ENCODE data around the gene CCDC93.
"Not testable (repeated sequence)": the region's sequence is repeated elsewhere in the genome, so short reads cannot be mapped to it uniquely, and the experiment has no call there.

Gene CCDC93

GRCh38 chr2:118045286-118045685 is 31.4 kb upstream of the CCDC93 start:
- FAIRE-seq (no peak), DNase-seq (ENCODE audit: low spot score) (no peak)

DNA sequence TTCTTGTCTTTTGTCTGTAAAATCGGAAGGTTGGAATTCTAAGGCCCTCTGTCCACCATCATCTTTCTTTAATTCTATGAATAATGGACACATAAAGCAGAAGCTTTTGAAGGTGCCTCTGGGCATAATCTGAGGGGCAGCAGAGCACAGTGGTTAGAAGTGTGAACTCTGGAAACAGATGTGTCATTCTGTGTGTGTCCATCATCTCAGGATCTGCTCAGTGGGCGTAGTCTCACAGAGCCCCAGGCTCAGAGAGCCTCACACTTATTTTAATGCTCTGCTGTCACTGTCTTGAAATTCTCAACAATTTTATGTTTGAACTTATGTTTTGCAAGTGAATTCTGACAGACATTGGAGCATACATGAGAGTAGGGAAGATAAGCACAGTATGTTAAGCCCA is 31.0 kb upstream of the CCDC93 start:
- DNase-seq (ENCODE audit: low spot score): no peak
- no peak for FAIRE-seq

DNA sequence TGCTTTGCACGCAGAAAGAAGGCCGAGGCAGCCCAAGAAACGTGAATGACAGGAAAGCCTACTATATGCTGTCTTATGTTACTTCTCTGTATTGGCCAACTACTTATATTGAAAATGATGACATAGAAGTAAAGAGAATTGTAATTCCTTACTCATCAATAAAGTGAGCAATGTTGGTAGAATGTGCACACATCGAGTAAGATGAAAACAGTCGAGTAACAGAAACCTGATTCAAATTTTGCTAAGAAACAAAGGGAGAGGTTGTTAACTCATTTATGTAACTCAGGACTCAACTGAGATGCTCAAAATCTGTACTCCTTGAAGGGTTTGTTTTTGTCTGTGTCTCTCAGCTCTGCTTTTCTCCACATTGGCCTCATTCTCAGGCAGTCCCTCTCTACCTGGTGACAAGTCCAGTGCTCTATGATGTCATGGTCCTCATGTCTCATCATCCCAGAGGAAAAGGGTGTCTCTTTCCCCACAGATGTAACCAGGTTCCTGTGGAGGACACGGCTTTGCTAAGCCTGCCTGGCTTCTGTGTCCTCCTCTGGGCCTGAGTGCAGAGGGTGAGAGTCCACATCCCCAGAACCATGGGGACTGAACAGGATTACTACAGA is 30.3 kb upstream of the CCDC93 start:
- FAIRE-seq (no peak), DNase-seq (ENCODE audit: low spot score) (no peak)

GRCh38 chr2:118040891-118041290 is 27.0 kb upstream of the CCDC93 start:
- DNase-seq (ENCODE audit: low spot score) (no peak), FAIRE-seq (no peak)

DNA sequence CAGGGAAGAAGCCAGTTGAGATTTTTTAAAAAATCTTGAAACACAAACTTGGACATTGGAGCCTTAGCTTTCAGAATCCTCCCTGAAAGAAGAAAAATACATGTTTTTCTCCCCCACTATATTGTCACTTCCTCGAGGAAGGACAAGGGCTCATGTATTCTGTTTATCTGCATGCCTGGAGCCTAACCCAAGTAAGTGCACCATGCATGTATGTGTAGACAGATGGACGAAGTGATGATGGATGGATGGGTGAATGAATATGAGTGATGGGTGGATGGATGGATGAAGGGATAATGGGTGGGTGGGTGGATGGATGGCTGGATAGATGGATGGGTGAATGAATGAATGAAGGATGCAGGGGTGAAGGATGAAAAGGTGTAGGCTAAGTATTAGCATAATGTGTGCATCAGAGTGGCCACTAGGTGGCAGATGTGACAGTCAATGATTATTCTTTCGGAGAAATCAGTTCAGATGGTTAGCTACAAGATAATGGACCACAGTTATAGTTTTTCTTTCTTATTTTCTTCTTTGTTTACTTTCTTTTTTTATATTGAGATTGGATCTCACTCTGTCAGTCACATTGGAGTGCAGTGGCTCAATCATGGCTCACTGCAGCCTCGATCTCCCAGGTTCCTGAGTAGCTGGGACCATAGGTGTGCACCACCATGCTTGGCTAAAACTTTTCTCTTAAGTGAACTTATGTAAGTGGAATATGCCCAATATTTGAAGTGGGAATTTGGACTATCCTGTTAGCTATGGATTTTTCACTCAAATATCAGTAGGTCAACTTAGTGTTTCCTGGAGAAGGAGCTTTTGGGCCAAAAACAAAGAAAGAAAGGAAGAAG is 18.5 kb upstream of the CCDC93 start:
- DNase-seq (ENCODE audit: low spot score) (peak; percentile 52), FAIRE-seq (peak; percentile 99)

GRCh38 chr2:118031566-118031965 is 17.7 kb upstream of the CCDC93 start:
- no peak for DNase-seq (ENCODE audit: low spot score)
- no peak for FAIRE-seq

GRCh38 chr2:118029025-118029424 is 15.2 kb upstream of the CCDC93 start:
- DNase-seq (ENCODE audit: low spot score) (no peak), FAIRE-seq (no peak)

DNA sequence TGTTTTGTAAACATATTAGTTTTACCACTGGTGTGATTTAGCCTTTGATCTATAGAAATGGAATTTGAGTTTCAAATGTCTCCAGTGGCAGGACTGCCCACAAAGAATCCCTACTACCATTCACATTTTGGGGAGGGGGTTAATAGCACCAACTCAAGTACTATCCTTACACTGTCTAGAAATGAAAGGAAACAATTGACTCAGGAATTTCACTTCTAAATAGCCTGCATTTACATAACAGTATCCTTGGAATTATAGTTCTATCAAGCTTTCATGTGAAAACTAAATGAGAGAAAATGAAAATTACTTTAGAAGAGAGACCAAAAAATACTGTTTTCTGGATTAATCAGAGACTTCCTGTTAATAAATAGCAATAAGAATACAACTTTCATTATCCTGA is 7.5 kb upstream of the CCDC93 start:
- FAIRE-seq: no peak
- DNase-seq (ENCODE audit: low spot score): no peak

- DNase-seq (ENCODE audit: low spot score) (no peak), FAIRE-seq (no peak)
These were observed 6.0 kb upstream of the CCDC93 start for GRCh38 chr2:118019821-118020220.

GRCh38 chr2:118016911-118017310 is 3.0 kb upstream of the CCDC93 start:
- FAIRE-seq (no peak), DNase-seq (ENCODE audit: low spot score) (no peak)

GRCh38 chr2:118015761-118016160 is 1.9 kb upstream of the CCDC93 start:
- DNase-seq (ENCODE audit: low spot score); FAIRE-seq: not testable (repeated sequence)

DNA sequence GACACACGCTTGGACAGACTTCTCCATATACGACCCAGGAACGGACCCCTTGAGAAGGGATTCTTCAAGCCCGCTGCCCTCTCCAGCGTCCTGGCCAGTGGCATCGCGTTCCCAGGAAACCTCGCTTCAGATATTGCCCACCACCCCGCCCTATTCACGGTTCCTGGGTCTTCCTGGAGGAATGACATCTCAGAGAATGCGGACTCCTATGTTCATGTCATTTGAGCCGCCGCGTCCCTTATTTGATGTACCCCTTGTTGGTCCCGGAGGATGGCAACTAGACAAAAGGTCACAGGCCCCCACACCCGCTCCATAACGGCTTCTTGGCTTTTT is 588 bp upstream of the CCDC93 start:
- DNase-seq (ENCODE audit: low spot score) (peak; percentile 57), FAIRE-seq (no peak)

DNA sequence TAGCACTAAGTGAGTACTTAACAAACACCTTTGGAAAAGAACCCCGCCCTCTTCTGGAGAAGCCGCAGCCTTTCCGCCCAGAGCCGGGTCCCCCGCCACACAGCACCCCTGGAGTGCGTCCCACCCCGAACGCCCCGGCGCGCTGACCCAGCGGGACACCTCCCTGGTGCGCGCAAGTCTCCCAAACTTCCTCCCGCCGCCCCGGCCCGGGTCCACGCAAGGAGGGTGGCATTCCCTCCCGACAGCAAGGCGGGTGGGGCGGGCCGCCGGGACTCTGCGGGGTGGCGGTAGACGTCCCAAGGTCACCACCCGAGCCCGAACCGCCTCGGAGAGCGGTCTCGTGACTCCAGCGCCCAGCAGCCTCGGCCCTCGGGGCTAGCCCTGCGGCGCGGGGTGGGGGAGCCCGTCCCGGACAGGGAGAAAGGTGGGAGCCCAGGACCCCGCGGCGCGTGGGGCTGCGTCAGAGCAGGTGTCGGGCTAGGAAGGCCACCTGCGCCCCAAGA is 598 bp downstream of the CCDC93 start:
- FAIRE-seq: no peak
- peak; percentile 63 for DNase-seq (ENCODE audit: low spot score)

- no peak for DNase-seq (ENCODE audit: low spot score)
- peak; percentile 23 for FAIRE-seq
These were observed 1.1 kb downstream of the CCDC93 start for GRCh38 chr2:118012778-118013177.

DNA sequence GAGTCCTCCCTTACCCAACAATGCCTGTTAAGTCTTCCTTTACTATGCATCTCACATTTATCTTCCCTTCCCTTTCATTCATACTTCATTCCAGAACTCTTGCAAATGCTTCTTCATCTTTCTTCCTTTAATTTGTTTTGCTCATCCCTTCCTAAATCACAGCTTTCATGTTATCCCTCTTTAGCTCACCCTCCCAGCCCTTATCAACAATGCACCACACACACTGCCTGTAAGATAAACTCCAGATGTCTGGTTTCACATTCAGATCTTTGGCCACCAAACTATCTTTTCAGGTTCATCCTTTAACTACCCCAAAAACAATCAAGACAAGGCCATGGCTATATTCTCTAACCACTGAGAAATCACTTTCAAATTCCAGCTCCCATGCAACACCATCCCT is 3.4 kb downstream of the CCDC93 start:
- no peak for FAIRE-seq
- DNase-seq (ENCODE audit: low spot score): no peak

DNA sequence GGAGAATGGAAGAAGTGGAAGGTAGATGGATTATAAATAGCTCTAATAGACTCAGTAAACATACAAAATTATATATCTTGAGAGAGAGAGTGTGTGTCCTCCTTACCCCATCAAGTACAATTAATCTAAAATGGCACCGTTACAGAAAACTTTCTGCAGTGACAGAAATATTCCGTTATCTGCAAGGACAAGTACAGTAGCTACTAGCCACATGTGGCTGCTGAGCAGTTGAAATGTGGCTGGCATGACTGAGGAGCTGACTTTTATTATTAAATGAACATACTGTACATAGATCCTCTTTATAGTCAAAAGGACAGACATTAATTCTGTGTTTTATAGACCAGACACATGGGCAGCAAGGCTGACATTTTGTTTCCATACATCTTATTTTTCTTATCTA is 7.0 kb downstream of the CCDC93 start:
- FAIRE-seq (no peak), DNase-seq (ENCODE audit: low spot score) (no peak)

- DNase-seq (ENCODE audit: low spot score) (no peak), FAIRE-seq (peak; percentile 17)
These were observed 7.5 kb downstream of the CCDC93 start for GRCh38 chr2:118006326-118006725.

DNA sequence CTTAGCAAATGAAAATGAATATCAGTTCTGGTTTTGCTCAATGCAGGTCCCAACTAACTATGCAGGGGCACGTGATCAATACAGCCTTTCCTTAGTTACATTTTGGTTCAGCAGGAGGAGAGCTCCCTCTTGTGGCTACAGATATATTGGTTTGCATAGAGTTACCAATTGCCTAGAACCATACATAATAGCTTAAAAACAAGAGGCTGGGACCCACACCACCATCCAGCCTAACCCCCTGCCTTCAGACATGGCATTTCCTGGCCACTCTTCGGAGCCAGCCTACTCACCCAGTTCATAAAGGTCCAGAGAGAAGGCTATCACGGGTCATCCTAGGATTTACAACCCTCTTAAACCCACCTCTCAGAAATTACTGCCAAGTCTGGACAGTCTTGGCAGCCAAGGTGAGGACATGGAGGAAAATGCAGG is 10.5 kb downstream of the CCDC93 start:
- FAIRE-seq: no peak
- DNase-seq (ENCODE audit: low spot score): peak; percentile 72

GRCh38 chr2:118000041-118000440 is 13.8 kb downstream of the CCDC93 start:
- FAIRE-seq: no peak
- no peak for DNase-seq (ENCODE audit: low spot score)

DNA sequence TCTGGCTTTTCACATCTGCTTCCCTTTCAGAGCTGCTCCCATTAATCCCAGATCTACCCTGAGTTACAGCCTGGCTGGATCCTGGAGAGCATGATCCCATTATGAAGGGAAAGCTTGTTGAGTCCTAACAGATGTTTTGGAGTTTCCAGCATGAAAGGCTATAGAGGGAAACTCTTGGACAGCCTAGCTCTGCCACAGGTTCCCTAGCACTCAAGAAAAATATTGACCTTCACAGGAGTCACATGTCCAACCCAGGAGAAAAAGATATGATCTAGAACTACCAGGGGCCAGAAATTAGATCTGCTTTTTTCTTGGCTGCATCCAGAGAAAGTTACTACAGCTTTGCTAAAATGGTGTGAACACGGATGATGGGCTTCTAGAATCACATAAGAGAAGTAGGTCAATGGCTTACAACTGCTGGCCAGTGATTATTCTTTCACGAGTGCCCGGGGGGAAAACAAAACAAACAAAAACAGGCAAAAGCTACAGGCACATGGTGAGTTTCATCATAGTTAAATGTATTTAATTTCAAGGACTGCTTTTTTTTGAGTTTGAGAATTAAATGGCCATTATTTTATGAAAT is 15.9 kb downstream of the CCDC93 start:
- no peak for DNase-seq (ENCODE audit: low spot score)

DNA sequence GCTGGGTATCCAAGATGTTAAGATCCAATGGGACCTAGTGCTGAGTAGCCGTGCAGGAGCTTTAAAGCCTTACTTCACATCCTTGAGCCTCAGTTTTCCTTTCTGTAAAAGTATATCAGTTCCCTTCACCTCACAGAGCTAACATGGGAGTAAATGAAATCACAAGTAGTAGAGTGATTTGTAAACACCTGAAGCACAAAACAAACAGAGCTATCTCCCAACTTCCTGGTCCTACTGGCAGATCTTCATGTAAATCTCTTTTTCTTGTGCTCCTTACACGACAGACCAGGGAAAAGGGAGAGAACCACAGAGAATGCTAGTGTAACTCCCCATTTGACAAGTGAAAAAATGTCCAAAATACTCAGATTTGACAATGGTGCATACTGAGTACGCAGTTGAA is 17.3 kb downstream of the CCDC93 start:
- DNase-seq (ENCODE audit: low spot score) (no peak), FAIRE-seq (no peak)

More for the DNA sequence above, 15.9 kb downstream of the CCDC93 start:
- no peak for FAIRE-seq

DNA sequence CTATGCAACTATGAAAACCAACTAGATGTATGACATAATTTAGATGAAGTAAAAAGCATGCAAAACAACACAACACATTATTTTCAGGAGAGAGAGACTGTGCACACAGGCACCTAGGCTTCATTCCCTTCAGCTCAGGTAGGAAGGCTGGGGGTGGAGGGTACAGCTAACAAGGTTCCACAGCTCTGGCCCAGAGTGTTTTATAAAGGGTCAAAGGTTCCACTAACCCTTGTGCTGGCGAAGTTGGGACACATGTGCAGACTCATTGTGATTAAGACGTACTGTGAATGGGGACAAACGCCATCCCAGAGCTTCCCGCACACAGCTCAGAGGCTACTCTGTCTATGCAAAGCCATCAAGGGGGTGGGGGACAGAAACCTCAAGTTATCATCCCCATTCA is 19.1 kb downstream of the CCDC93 start:
- no peak for FAIRE-seq

More for the DNA sequence above, 19.1 kb downstream of the CCDC93 start:
- DNase-seq (ENCODE audit: low spot score): no peak
